ENCODE data around the gene DNAAF1. TPM values are rescaled to one million over a fixed set of nuclear protein-coding genes. Genes with fewer than 3 reads are reported as not detected.
"Not testable (repeated sequence)": the region's sequence is repeated elsewhere in the genome, so short reads cannot be mapped to it uniquely, and the experiment has no call there.

DNAAF1 gene
- total RNA-seq, 4 donors from 2014 or later: 0.20 to 1.1 (median 0.90) TPM; not detected in 1

GRCh38 chr16:84116720-84117493 lies 28.2 kb upstream of the DNAAF1 start, which contains the start of gene MBTPS1:
Gene MBTPS1 (minus strand): TSS chr16:84116942. CDS start chr16:84101783, 15,159 bp downstream.
- Histone ChIP-seq H3K4me3 (peak within 1 kb of the TSS; percentile 79 to 99 (median 86)), H3K27ac (peak within 1 kb of the TSS; percentile 86 to 97 (median 92)), H3K4me1 (peaks cover 0 to 40% (median 12%) of the 10 kb centered on the region in 4 donors), H3K36me3 (peaks cover 0 to 3% (median 0%) of the 10 kb centered on the region in 3 donors), H3K9me3 (no peaks in the 10 kb centered on the region), H3K27me3 (no peaks in the 10 kb centered on the region)
- TF ChIP-seq EP300 (IDR thresholded peaks at IDR 0.05) (peak; percentile 58 to 89), POLR2A (IDR thresholded peaks at IDR 0.05) (peak; percentile 51 to 78)
- TF ChIP-seq, protein P1, sequence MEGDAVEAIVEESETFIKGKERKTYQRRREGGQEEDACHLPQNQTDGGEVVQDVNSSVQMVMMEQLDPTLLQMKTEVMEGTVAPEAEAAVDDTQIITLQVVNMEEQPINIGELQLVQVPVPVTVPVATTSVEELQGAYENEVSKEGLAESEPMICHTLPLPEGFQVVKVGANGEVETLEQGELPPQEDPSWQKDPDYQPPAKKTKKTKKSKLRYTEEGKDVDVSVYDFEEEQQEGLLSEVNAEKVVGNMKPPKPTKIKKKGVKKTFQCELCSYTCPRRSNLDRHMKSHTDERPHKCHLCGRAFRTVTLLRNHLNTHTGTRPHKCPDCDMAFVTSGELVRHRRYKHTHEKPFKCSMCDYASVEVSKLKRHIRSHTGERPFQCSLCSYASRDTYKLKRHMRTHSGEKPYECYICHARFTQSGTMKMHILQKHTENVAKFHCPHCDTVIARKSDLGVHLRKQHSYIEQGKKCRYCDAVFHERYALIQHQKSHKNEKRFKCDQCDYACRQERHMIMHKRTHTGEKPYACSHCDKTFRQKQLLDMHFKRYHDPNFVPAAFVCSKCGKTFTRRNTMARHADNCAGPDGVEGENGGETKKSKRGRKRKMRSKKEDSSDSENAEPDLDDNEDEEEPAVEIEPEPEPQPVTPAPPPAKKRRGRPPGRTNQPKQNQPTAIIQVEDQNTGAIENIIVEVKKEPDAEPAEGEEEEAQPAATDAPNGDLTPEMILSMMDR (IDR thresholded peaks at IDR 0.05): peak in 3 of 5 experiments; percentile 36 to 82 (median 79)
- peak; percentile 93 to 96 for DNase-seq (ENCODE audit: low spot score in 2 of 2)
- 0% methylated on average over 54 to 58 of the region's 94 CpGs for WGBS, 2 donors

- Histone ChIP-seq H3K27ac (peak overlapping the region; percentile 86 to 97 (median 92)), H3K4me1 (peaks cover 0 to 40% (median 12%) of the 10 kb centered on the region in 4 donors), H3K9me3 (no peaks in the 10 kb centered on the region), H3K36me3 (peaks cover 0 to 8% (median 0%) of the 10 kb centered on the region in 3 donors), H3K4me3 (peak overlapping the region; percentile 79 to 99 (median 86)), H3K27me3 (no peaks in the 10 kb centered on the region)
- TF ChIP-seq EP300 (IDR thresholded peaks at IDR 0.05) (no peak), POLR2A (IDR thresholded peaks at IDR 0.05) (no peak)
- TF ChIP-seq, protein P1 (IDR thresholded peaks at IDR 0.05): no peak
- 8 to 9% methylated on average over 12 of the region's 12 CpGs for WGBS, 2 donors
- DNase-seq (ENCODE audit: low spot score in 2 of 2): no peak
These were observed 27.6 kb upstream of the DNAAF1 start for GRCh38 chr16:84117494-84117843.

DNA sequence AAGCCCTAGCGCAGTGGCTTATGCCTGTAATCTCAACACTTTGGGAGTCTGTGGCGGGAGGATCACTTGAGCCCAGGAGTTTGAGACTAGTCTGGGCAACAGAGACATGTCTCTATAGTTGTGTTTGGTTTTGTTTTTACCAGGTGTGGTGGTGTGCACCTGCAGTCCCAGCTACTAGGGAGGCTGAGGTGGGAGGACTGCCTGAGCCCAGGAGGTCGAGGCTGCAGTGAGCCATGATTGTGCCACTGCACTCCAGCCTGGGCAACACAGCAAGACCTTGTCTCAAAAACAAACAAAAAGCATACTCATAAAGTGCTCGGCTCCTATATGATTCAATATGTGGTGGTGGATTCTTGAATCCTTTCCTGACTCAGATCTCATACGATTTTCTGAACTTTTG lies 26.8 kb upstream of the DNAAF1 start:
- Histone ChIP-seq H3K4me1 (peaks cover 0 to 39% (median 12%) of the 10 kb centered on the region in 4 donors), H3K36me3 (peaks cover 0 to 17% (median 0%) of the 10 kb centered on the region in 3 donors)
- not testable (repeated sequence) for H3K27me3 ChIP-seq; DNase-seq (ENCODE audit: low spot score in 2 of 2); H3K27ac ChIP-seq; H3K9me3 ChIP-seq; H3K4me3 ChIP-seq
- 86% methylated on average over 5 of the region's 5 CpGs for WGBS, 2 donors

DNA sequence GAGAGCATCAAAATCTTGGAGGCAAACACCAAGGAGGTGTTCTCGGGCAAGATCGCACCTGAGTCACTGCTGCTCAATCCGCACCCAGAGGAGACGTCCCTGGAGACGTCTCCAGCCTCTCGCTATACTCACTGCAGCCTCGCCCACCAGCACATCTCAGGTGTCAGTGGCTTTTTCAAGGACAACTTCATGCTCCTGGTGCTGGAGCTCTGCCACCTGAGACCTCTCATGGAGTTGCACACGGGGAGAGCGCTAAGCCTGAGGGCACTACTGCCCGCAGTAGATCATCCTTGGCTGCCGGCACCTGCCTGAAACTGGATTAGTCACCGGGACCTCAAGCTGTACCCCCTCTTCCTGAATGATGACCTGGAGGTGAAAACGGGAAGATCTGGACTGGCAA lies 25.7 kb upstream of the DNAAF1 start:
- Histone ChIP-seq H3K9me3 (no peaks in the 10 kb centered on the region), H3K36me3 (peaks cover 0 to 26% (median 0%) of the 10 kb centered on the region in 3 donors), H3K27ac (no peak overlapping the region), H3K27me3 (no peaks in the 10 kb centered on the region), H3K4me1 (peaks cover 0 to 30% (median 11%) of the 10 kb centered on the region in 4 donors), H3K4me3 (no peak overlapping the region)
- 88 to 94% methylated on average over 11 to 13 of the region's 13 CpGs for WGBS, 2 donors
- DNase-seq (ENCODE audit: low spot score in 2 of 2): no peak
- TF ChIP-seq EP300 (IDR thresholded peaks at IDR 0.05) (no peak), POLR2A (IDR thresholded peaks at IDR 0.05) (no peak)
- TF ChIP-seq, protein P1 (IDR thresholded peaks at IDR 0.05): no peak

GRCh38 chr16:84120023-84120422 lies 25.1 kb upstream of the DNAAF1 start:
- TF ChIP-seq, protein P1 (IDR thresholded peaks at IDR 0.05): no peak
- no peak for TF ChIP-seq POLR2A (IDR thresholded peaks at IDR 0.05)
- TF ChIP-seq EP300 (IDR thresholded peaks at IDR 0.05): no peak
- WGBS, 2 donors: 65 to 74% methylated on average over 5 of the region's 5 CpGs
- peaks cover 0 to 23% (median 8%) of the 10 kb centered on the region in 4 donors for H3K4me1 ChIP-seq
- H3K4me3 ChIP-seq: no peak overlapping the region
- no peaks in the 10 kb centered on the region for H3K9me3 ChIP-seq
- no peaks in the 10 kb centered on the region for H3K27me3 ChIP-seq
- DNase-seq (ENCODE audit: low spot score in 2 of 2): no peak
- no peak overlapping the region for H3K27ac ChIP-seq
- H3K36me3 ChIP-seq: peaks cover 0 to 29% (median 0%) of the 10 kb centered on the region in 3 donors

Measured in tibial nerve (tissue), 4 donors.